Stimulated activated CD8-positive, alpha-beta memory T cell treated with anti-CD3 and anti-CD28 coated beads, Interleukin-12 subunit alpha, Interleukin-12 subunit beta, amount 100 ng/mL, for 4 hours (primary cell): ENCODE results near the gene TMTC1.

Experiments
- DNase-seq: peaks from one replicate; pipeline ENCODE4 v3.0.0-alpha.2; 2020; ENCODE audit warnings: low read depth

TMTC1 gene

DNA sequence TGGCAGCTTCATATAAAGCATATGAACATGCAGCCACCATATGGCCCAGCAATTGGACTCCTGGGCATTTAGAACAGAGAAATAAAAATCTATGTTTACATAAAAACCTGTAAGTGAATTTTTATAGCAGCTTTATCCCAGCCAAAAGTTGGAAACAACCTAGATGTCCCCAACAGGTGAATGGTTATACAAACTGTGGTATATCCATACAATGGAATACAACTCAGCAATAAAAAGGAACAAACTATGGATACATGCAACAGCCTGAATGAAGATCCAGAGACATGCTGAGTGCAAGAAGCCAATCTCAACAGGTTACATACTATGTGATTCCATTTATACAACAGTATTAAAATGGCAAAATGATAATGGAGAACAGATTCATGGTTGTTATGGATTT is 3.7 kb downstream of the TMTC1 start:
- no peak for DNase-seq

DNA sequence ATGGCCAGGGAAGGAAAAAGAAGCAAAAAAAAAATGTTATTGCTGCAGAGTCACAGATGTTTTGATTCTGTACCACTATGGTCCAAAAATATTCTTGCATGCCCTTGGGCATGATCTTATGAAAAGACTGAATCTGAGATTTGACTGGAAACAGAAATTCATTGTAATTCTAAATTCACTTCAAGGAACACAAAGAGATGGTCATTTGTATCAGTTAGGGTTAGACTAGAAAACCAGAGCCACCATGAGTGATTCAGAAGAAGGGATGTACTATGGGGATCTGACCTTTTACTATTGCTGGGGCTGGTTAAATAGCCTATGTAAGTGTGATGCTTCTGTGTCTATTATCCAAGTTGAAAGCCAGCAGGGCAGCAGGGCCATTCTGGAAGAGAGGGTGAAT is 5.2 kb downstream of the TMTC1 start:
- DNase-seq = no peak

DNA sequence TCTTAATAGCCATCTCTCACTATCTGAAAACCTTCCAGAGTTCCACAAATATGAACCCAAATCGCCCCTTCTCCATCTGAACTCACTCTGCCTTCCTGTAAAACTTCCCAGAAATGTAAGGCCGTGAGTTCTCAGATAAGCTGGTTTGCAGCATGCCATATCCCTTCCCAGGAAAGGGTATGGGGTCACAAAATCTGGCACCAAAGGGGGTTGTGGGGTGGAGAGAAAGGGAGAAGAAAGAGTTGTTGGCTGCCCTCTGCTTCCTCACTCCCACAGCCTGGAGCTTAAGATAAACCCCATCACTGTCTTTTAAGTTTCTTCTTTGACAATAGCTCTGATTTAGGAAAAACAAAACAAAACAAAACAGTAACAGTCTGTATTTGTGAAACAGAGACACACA is 10.7 kb downstream of the TMTC1 start:
- DNase-seq = no peak

DNA sequence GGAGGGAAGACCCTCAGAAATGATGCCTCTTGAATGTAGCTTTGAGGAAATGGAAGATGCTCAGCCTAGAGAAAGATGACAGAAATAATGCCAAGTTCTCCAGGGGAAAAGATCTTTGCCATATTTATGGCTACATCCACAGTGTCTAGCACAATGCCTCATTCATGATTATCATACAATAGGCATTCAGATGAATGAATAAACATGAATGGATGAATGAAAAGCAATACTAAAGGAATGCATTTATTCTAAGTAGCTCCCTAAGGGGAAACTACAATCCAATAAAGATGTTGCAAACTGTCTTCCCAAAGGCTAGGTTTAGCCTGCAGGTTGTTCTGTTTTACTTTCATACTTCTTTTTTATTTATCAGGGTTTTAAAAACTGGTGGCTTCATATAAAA is 12.0 kb downstream of the TMTC1 start:
- no peak for DNase-seq

DNA sequence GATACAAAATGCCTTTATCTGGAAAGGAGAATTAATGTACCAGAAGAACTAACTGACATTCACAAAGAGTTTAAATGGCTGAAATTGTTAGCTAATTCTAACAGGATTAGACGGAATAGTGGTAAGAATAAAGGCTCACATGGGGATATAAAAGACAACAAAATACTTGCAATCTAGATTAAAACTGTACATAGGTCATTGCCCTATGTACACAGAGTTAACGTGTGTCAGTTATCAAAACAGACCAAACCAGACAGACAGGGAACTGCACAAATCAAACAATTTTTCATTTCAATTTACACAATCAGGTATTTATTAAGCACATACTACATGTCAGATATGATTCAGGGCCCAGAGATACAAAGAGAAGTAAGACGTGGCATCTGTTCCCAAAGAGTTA is 12.6 kb downstream of the TMTC1 start:
- no peak for DNase-seq

DNA sequence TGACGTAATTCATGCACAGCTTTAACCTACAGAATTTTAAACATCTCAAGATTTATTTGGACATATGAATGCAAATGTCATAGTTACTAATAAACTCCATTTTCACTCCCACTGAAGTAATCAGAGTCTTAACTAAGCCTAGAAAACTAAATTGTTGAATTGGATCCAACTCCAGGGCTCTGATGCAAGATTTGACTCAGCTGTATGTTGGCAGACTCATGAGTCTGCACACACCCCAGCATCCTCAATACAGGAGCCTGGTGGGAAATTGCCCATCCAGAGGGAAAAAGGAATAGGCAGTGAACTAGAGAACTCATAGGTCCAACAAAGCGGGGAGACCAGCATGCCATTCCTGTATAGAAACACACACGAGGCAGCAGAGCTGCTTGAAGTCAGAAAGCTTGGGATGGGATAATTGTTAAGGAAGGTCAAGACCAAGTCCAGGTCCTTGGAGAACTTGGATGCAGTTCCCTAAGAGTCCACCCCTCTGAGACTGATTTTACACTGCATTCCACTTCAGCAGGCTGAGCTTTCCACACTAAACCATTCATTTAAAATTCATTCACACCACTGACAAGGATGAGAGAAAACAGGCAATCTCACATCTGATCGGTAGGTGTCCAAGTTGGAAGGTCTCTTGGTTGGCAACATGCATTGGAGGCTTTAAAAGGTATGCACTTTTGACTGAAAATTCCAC is 14.4 kb downstream of the TMTC1 start:
- no peak for DNase-seq

DNA sequence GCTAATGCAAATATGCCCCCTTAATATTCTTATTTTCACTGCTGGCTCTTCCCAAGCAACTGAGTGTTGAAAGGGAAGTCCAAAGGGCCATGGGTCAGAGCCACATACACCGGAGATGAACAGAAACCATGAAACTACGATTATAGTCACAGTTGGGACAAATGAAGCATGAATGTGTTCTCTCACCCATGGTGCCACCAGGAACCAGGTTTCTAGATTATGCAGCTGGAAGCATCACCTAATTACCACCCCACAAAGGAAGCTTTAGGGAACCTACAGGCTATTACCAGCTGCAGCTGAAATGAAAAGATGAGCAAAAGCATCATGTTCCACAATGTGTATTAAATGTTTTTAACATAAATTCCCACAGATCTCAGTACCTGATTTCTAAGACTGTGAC is 15.4 kb downstream of the TMTC1 start:
- no peak for DNase-seq

DNA sequence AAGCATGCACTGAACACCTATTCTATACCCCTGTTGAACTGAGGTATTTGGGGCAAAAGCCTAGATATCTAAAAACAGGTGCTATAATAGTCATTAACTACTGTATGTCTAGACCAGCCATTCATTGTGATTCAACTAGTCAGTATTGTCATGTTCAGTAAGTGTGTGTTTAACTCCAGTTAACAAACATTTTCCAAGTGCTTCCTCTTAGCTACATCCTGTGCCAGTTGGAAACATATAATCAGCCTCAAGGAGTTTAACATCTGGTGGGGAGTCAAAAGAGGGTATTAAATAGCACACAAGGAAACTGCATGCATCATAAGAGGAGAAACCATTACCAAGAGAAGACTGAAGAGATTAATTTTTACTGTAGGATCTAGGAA is 20.4 kb downstream of the TMTC1 start:
- DNase-seq = no peak

DNA sequence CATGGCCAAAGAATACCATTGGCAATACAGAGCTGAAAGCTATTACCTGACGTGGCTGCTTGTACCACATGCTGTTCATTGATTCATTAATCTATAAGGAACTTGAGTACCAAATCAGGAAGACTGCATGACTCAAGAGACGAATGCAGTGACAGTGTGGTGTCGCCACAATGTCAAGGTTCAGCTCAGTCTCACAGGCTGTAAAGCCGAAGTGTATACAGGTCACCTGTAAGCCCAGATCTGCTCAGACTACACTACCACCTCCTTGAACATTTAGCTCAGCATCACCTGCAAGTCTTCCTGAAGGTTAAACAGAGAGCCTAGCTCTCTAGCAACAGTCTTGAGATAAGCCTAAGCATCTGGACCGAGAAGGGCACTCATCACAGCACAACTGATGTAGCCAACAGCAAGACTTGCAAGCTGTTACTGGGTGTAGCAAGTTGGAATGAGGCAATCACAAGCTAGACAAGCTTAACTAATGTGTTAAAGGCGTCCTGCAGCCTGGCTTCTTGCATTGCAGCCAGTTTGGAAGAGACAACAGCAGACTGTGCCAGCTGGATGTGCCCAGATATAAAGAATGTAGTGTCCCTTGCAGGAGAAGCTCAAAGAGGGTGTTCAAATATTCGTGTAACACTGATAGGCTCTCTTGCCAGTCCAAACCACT is 21.0 kb downstream of the TMTC1 start:
- no peak for DNase-seq

DNA sequence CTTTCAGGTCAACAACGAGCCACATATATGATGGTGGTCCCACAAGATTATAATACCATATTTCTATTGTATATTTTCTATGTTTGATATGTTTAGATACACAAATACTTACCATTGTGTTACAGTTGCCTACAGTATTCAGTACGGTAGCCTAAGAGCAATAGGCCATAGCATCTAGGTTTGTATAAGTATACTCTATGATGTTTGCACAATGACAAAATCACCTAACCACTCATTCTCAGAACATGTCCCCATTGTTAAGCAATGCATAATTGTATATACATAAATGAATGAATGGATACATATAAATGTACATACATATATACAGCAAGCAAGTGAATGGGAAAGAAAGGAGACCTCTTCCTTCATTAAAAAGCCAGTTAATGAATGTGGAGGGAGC is 23.8 kb downstream of the TMTC1 start:
- no peak for DNase-seq

DNA sequence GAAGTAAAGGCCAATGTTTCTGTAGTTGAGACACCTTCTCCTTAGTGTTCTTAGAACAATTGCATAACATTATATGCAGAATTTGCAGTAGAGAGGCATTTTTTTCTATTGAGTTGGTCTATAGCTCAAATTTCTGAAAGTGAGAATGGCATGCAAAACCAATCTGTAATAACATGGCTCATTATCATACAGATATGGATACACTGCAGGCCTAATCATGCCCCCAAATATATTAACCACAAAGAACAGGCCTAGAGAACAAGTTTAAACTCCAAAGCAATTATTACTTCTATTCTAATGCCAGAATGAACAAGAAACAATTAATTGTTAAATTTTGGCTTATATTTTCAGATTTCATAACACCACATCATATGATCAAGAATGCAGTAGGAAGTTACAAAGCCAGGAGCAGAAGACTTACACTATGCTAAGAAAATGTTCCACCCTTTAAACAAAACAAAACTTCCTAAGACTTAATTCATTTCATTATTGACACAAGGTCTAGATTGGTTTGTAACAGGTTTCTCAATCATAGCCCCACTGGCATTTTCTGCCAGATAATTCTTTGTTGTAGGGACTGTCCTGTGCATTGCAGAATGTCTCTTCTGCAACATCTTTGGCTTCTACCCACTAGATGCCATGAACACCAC is 26.9 kb downstream of the TMTC1 start:
- DNase-seq = no peak

DNA sequence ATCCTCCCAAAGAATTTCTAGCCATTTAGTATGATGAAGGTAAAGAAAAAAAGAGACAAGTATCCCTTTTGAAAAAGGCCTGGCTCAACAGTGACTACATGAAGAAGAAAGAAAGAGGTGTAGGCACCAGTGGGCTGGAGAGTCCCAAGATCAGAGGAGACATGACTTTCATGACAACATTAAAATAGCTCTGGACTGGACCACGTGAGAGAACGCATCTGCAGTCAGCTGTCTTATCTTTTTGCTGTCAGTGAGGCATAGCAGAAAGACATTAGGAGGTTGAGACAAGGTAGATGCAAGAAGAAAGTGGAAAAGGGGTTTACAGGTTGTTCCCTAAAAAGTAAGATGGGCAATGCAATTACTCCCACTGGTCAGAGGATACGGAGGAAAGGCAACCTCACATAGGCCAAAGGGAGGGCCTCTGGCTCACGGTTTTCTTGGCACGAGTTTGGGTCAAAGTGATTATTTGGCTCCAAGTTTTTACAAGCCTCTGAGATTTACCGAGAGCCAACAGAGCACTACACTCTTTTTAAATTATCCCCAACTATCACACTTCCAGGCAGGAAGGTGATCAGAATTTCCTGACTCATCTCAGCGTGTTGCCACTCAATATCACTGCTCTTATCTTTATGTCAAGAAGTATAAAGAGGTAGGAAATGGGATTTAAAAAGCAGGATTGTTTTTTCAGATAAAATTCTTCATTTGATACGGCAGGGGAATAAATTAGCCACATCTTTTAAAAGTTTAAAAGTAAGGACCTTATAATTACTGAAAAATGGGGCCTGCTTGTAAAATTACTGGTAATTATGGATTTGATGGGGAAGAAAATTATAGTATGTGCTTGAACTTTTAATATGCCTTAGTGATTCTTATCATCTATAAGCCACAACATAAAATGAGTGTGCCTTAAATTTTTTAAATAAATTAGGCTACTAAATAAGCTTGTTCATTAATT is 29.2 kb downstream of the TMTC1 start:
- no peak for DNase-seq

DNA sequence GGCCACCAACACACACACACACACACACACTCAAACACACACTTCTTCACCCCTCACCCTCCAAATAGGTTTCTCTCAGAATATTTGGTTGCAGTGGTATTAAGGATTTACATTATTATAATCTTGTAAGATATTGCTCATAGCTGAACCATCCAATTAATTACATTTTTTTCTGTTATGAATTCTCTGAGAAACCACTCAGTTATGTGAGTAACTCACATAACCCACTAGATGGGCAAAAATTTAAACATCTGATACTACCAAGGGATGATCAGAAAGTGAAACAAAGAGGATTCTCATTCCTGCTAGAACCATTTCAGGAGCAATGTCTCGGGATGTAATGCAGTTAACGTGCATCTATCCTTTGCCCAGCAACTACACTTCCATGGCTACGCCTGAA is 31.6 kb downstream of the TMTC1 start:
- DNase-seq = no peak

DNA sequence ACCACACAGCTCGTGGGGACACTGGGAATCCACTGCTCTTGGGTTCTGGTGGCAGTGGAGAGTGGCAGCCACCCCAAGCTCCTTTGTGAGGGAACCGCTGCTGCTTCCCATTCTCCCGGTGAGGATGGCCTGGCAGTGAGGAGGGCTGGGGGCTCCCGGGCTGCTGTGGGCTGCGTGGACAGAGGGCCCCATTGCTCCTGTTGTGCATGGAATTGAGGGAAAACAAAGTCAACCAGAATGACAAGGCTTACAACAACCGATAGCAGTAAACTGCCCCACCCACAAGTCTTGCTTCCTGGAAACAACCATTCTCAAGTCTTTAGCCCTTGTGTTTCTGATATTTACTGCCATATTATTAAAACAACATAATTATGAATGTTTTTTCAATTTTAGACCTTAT is 32.1 kb downstream of the TMTC1 start:
- no peak for DNase-seq

DNA sequence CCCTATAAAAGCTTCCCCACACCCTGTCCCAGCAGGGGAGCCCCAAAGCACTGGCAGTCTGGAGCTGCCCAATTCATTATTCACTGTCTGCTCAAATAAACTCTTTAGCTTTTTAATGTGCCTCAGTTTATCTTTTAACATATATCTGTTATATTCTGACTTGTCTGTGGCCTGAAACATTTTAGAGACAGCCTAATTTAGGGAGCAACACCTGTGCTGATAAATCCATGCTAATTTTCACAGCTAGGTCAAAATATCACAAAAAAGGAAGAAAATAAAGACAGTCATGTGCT is 32.9 kb downstream of the TMTC1 start:
- DNase-seq = no peak

DNA sequence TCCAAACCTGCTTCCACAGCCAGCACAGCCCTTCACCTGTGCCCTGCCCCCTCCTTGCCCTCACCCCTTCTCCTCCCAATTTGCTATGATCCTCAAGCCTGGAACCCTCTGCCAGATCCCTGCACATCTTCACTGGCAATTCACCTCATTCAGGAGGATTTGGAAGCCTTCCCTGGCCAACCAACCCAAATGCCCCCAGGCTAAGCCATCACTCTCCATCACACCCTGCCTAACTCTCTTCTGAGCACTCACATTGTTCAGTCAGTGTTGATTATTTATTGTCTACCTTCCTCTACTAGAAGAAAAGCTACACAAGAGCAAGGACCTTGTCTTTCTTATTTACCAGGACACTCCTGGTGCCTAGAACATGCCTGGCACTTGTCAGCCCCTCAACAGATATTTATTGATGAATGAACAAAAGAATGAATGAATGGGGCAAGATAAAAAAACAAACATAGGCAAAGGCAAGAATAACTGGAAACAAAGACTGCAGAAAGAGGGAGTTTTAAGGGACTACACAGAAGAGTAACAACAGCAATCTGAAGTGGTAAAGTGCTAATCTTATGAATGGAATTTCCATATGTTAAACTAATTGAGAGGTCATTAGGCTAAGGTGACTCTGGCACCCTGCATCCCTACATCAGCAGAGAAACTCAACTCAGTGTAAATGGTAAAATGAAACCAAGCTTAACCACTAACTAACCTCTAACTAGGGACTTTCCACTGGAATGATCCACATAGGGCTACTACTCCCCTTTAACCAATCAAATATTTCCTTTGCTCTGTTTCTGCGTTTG is 33.4 kb downstream of the TMTC1 start:
- no peak for DNase-seq

DNA sequence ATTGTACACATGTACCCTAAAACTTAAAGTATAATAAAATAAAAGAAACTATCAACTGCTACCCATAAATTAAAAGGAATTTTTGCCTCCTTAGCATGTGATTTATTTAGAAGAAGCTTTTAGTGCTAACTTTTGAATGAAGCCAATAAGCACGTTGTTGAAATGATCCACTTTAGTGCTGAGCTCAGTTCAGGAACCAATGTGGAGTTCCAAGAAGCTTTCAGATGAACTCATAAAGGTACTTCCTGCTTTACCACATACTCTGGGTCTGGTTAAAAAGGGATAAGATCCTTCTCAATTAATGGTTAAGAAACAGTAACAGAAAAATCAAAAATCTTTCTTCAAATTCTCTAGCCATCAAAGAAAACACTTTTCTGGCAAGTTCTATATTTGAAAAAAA is 39.4 kb downstream of the TMTC1 start:
- DNase-seq = no peak

DNA sequence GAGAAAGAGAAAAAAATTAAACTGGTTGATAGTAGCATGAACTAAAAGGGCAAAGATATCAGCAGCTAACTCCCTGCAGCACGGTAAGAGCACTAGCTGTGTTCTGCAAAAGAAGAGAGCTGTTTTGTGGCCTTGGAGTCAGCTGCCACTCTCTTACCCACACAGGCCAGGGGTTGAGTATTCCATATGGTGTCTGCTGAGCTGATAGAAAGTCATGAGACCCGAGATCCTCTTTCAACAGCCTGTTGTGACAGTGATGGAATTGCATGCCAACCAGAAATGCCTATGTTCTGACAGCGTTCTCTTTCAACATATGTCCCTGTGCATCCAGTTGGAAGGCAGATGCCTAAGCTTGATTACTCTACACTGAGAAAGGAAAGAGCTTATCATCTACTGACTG is 39.9 kb downstream of the TMTC1 start:
- no peak for DNase-seq

DNA sequence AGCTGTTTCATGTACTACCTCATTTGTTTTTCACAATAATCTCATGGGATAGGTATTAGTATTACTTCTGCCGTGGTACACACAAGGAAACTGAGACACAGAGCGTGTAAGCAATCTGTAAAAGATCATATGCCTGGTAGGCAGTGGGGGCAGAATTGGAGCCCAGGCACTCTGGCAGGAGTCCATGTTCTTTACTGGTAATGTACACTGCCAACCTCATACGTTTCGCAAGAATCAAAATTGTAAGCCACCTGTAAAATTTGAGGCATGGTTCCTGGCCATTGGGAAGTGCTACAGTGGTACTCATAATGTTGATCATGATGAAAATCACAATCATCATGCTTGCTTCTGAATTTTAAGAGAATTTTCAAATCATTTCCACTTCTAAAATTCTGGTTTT is 40.7 kb downstream of the TMTC1 start:
- DNase-seq = no peak

DNA sequence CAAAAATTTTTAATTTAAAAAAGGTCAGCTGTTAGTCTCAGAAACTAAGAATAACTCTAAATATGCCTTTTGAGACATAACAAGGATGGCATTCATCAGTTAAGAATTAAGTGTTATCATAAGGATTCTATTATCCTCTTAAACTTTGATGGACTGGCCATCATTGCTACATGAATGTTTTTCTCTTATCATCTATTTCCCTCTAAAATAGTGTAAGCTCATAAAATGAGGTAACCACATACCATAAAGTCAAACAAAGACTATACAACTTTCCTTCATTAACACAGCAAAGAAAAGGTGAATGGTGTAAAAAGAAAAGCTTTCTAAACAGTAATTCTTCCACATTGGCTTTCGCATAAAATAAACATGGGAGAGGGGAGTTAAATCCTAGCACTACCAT is 41.1 kb downstream of the TMTC1 start:
- no peak for DNase-seq

DNA sequence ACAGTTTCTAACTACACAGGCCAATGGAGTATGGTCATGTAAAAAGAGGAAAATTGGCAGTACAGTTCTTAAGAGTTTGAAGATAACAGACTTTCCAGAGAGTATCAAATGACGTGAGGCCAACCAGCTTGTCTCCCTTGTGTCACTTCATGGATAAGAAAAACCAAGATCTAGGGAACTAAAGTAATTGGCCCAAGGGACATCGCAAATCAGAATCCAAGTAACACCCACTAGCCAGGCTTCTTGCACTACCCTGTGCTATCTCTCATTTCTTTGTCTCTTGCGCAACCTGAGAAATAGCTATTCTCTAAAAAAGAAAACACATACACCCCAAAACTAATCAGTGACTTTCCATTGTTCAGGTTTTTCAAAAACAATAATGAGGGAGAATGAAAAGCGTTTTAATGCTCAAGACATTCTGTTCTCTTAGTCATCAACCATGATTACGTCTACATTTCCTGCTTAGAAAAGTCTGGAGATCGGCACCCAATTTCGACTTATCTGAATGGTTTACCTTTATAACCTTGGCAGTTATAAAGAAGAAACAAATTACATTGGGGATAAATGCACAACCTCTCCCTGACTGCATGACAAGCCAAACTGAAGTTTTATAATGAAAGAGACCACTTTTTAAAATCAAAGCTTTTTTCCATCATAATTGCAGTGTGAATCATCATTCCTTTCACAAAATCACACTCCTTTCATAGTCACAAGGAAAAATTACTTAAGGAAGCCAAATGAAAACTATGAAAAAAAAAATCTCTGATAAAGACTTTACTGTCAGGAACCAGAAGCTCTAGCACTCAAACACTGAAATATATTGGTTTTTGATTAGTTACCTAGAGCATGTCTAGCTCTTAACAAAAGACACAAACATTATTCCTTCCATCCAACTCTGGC is 42.1 kb downstream of the TMTC1 start:
- no peak for DNase-seq
